ENCODE data around the gene TUBG2. TPM values are rescaled to one million over a fixed set of nuclear protein-coding genes. Genes with fewer than 3 reads are reported as not detected.

Gene TUBG2
- total RNA-seq, 1 donor from 2014 or later: 7.3 TPM

DNA sequence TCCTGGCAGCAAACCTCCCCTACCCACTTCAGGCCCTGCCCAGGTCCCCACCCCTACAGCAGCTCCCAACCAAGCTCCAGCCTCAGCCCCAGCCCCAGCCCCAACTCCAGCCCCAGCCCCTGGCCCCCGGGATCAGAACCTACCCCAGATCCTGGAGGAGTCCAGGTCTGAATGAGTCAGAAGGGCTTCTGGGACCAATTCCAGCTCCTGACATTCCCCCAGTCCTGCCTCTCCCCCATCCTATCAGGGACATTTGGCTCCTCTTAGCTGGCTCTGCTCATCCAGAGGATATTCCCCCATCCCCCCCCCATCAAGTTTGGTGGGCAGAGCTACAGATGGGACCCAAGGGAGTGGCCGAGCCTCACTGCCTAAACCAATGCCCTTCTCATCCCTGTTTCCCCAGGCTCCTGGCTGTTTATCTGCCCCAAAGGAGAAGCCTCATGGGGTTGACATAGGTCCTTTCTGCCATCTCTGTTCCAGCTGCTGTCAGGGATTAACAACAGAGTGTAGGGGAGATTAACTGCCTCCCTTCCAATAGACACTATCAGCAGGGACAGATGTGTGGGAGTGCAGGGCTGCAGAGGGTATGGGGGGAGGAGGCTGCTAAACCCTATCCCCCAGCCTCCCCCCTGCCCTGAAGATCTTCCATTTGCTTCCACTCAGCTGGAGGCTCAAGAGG, 39.8 kb downstream of the TUBG2 start:
- no peak for ATAC-seq

DNA sequence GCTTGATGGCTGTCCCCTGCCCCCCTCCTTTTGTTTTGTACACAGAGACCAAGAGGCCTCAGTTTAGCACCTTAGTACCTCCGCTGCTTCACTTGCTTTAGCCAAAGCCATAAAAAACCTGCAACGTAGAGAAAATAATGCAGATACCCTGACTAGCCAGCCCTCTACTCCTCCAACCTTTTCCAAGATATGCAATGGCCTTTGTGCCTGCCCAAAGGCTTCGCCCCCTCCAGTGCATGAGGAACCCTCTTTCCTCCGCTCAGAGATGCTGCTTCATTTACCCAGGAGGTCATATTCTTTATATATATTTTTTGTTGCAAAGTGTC, 40.3 kb downstream of the TUBG2 start:
- ATAC-seq: no peak

DNA sequence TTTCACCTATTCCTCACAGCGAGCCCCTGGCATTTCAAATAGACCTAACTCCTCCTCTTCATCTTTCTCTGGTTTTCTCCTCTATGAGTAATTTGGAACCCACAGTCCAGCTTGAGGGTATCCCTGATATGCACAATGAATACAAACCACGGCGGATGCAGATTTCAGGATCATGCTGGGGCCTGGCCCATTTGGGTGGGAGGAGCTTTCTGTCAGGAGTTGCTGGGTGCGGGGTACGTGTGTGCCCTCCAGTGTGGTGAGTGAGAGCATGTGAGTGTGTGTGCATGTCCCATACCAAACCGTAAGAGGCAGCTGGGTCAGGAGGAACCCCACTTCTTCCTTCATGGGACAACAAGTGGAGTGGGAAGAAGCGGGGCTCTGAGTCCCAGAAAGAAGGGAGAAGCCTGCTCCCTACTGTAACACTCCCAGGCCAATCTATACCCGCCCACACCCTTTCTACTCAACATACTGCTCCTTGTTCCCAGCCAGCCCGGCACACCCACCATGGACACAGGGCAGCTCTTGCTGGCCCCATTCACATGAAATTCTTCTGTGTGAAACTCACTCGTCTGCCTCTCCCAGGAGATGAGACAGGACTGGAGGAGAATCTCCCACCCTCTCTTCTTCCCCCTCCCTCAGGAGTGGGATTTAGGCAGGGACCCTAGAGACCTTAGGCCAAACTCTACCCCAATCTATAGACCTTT, 41.7 kb downstream of the TUBG2 start:
- no peak for ATAC-seq

DNA sequence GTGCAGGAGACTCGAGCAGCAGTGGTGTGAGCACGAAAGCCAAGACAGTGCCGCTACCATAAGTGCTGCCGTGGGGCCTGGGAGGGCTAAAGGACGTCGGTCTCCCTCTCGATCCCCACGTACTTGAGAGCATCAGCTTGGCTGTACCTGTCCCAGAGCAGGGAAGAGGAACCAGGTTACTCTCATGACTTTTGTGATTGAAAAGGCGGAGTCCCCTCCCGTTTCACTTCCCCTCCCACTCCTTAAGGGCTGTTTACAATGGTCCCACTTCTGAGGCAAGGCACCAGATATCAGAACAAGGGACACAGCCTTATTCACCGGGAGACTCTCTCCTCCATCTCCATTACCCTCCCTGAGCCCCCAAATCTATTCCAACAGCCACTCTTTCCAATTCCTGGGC, 43.4 kb downstream of the TUBG2 start:
- no peak for ATAC-seq

DNA sequence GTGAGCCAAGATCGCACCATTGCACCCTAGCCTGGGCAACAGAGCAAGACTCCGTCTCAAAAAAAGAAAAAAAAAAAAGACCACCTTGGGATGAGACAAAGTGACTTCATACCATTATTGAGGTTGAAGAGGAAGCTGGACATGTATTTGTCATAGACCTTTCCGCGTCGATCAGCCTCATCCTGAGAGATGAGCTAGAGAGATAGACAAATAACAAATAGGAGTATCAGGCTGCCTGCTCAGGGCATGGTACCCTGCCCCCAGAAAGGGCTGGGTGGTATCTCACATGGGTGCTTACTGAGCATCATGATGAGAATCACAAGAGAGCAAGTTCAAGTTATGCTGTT, 45.4 kb downstream of the TUBG2 start:
- no peak for ATAC-seq

DNA sequence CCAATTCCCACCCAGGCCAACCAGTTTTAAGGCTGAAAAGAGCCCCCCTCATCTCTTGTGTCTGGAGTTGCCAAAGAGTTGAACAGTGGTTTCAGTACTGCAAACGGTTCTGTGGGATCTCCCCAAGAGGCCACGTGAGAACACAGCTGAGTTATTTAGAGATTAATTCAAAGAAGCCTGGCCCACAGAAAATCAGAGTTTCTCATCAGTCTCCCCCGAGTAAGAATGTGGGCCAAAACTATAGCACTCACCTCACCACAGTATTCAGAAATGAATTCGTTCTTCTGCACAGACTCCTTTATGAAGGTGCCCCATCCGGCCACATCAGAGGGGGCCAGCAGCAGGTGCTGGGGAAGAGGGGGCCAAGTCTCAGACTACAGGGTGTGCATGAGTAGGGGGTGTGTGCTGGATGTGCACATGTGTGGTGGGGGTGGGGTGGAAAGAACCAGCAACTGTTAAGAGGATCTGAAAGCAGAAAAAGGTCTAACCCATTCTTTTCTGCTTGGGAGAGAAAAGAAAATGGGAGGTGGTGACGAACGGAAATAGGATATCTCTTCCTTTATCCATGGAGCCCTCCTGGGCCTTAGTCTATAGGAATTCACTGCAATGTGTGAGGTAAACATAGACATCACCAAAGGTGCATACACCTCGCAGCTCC, 45.9 kb downstream of the TUBG2 start:
- ATAC-seq: no peak

DNA sequence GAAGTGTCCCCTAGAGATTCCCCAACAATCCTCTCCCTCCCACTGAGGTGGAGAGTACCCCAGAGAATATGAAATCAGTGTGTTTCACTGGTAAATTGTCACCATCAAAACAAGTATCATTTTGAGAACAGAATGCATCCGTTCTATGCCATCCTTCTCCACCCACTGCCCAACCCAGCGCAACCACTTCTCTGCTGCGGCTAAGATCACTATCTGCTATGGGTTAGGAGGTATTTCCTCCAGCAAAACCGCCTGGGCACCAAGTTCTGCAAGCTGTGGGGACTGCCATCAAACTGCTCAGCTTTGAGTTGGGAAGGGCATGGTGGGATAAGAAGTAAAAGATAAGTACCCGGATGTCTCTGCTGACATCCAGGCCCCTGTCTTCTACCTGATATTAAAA, 47.6 kb downstream of the TUBG2 start:
- no peak for ATAC-seq

DNA sequence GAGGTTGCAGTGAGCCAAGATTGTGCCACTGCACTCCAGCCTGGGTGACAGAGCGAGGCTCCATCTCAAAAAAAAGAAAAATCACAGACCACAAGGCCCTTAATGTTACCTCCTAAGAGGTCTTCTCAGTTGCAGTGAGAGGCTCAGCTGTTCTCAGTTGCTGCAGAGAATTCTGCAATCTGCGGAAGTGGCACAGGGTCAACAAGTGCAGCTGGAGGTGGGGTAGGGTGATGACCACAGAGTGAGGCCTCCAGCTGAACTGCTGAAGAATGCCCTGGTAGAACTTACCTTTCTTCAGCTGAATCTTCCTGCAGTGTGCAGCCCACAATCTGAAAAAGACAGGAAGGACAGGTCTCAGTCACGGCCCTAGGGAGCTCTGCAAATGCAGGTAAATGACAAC, 49.5 kb downstream of the TUBG2 start:
- no peak for ATAC-seq

DNA sequence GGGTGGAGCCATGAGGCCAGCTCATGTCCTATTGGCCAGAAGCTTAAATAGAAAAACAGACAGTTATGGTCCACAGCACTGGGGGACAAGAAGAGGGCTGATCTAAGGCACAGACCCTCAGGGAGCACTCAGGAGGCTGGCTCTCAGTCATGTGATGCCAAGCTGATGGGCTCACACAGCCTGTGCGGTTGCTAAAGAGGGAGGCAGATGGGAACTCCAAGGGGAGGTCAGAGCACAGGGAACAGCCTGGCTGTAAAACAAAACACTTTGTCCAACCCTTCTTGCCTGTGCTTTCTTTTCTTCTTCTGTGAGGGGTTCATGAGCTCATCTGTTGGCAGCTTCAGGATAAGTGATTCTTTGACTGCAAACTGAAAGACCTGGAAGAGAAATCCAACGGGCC, 50.5 kb downstream of the TUBG2 start:
- no peak for ATAC-seq

Other genes starting within 250 kb of the TUBG2 start
- 67.0 TPM for gene CAVIN1, start 236.0 kb upstream of the TUBG2 start, total RNA-seq
- gene ATP6V0A1, start 200.4 kb upstream of the TUBG2 start, total RNA-seq: 40.1 TPM
- 13.3 TPM for gene NAGLU, start 123.0 kb upstream of the TUBG2 start, total RNA-seq
- gene HSD17B1, start 106.4 kb upstream of the TUBG2 start, total RNA-seq: 15.7 TPM
- 67.4 TPM for gene COASY, start 97.1 kb upstream of the TUBG2 start, total RNA-seq
- gene MLX, start 92.2 kb upstream of the TUBG2 start, total RNA-seq: 33.8 TPM
- gene PSMC3IP, start 81.6 kb upstream of the TUBG2 start, total RNA-seq: 2.9 TPM
- 53.6 TPM for gene RETREG3, start 49.9 kb upstream of the TUBG2 start, total RNA-seq
- 44.4 TPM for gene TUBG1, start 49.6 kb upstream of the TUBG2 start, total RNA-seq
- 49.6 TPM for gene PLEKHH3, start 17.7 kb downstream of the TUBG2 start, total RNA-seq
- not detected for gene CCR10, start 22.6 kb downstream of the TUBG2 start, total RNA-seq
- 1.3 TPM for gene CNTNAP1, start 23.2 kb downstream of the TUBG2 start, total RNA-seq
- 14.4 TPM for gene EZH1, start 85.8 kb downstream of the TUBG2 start, total RNA-seq
- gene RAMP2, start 101.9 kb downstream of the TUBG2 start, total RNA-seq: 4.5 TPM
- 70.9 TPM for gene VPS25, start 114.2 kb downstream of the TUBG2 start, total RNA-seq
- 0.40 TPM for gene WNK4, start 121.3 kb downstream of the TUBG2 start, total RNA-seq
- 104 TPM for gene COA3, start 139.4 kb downstream of the TUBG2 start, total RNA-seq
- gene CNTD1, start 139.6 kb downstream of the TUBG2 start, total RNA-seq: not detected
- 77.2 TPM for gene BECN1, start 165.0 kb downstream of the TUBG2 start, total RNA-seq
- gene PSME3, start 174.1 kb downstream of the TUBG2 start, total RNA-seq: 96.6 TPM
- gene AOC2, start 185.3 kb downstream of the TUBG2 start, total RNA-seq: 0.44 TPM
- 5.7 TPM for gene AOC3, start 191.9 kb downstream of the TUBG2 start, total RNA-seq
- gene G6PC1, start 241.5 kb downstream of the TUBG2 start, total RNA-seq: not detected